HEK293 (cell line): ENCODE data around the gene MTHFSD.

Experiments
- HOXD13 ChIP-seq: sonication (generic); formaldehyde crosslinking; IDR thresholded peaks from 2 replicates; pipeline ENCODE4 v1.8.0; 2022; ENCODE audit warnings: missing genetic modification reagents, borderline replicate concordance
- TF ChIP-seq, protein P1 (sequence below): fragments of 450-650 bp; formaldehyde crosslinking; IDR thresholded peaks from 2 replicates; pipeline ENCODE4 v1.5.1; 2016; ENCODE audit warnings: missing biosample characterization, missing genetic modification characterization

DNA sequence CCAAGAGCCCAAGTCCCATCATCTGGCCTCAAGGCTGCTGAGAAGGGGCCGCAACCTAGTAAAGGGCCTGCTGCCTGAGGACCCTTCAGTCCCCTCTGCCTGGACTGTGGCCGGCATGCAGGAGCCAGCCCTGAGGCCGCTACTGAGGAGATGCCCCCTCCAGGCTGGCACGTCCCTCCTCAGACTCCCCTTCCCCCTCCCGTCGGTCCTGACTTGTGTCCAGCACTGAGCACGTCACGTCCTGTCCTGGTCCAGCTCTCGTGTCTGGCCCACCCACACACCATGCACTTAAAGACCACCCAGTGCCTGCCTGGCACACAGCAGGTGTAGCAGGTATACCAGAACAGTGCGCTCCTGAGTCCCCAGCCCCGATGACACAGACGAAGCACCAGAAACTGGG, 9.6 kb downstream of the MTHFSD start:
- TF ChIP-seq HOXD13 (CRISPR knock-in tag): no peak
- TF ChIP-seq, protein P1, sequence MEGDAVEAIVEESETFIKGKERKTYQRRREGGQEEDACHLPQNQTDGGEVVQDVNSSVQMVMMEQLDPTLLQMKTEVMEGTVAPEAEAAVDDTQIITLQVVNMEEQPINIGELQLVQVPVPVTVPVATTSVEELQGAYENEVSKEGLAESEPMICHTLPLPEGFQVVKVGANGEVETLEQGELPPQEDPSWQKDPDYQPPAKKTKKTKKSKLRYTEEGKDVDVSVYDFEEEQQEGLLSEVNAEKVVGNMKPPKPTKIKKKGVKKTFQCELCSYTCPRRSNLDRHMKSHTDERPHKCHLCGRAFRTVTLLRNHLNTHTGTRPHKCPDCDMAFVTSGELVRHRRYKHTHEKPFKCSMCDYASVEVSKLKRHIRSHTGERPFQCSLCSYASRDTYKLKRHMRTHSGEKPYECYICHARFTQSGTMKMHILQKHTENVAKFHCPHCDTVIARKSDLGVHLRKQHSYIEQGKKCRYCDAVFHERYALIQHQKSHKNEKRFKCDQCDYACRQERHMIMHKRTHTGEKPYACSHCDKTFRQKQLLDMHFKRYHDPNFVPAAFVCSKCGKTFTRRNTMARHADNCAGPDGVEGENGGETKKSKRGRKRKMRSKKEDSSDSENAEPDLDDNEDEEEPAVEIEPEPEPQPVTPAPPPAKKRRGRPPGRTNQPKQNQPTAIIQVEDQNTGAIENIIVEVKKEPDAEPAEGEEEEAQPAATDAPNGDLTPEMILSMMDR (tag by site-specific recombination): no peak
